Tibial artery (tissue), 4 donors: ENCODE measurements around the gene DNM3.

Experiments
- DNase-seq, 2 donors: peaks; one replicate each; pipeline ENCODE4 v3.0.0-alpha.2; 2019
- H3K27ac ChIP-seq, 2 donors: fragments of 200-600 bp; sonication (generic) in 1 of 2; 1 replicate in 1 of 2; 2 replicates in 1 of 2; pipeline ENCODE4 v1.5.1; 2018 to 2019; ENCODE audit warnings: mild to moderate bottlenecking in 1 of 2
- H3K27me3 ChIP-seq, 2 donors: fragments of 200-600 bp; sonication (generic) in 1 of 2; one replicate each; pipeline versions ENCODE4 v1.5.1 to v1.6.0; 2016 to 2019
- H3K36me3 ChIP-seq, 3 donors: fragments of 200-600 bp; sonication (generic) in 2 of 3; one replicate each; pipeline ENCODE4 v1.5.1; 2016 to 2019; ENCODE audit warnings: mild to moderate bottlenecking in 2 of 3
- H3K4me1 ChIP-seq, 4 donors: fragments of 200-600 bp; sonication (generic) in 2 of 4; 1 replicate in 3 of 4; 2 replicates in 1 of 4; pipeline ENCODE4 v1.5.1; 2016 to 2019
- H3K4me3 ChIP-seq, 2 donors: fragments of 200-600 bp; sonication (generic) in 1 of 2; 1 replicate in 1 of 2; 2 replicates in 1 of 2; pipeline ENCODE4 v1.5.1; 2018 to 2019; ENCODE audit warnings: mild to moderate bottlenecking in 2 of 2
- H3K9me3 ChIP-seq, 3 donors: fragments of 200-600 bp; sonication (generic) in 1 of 3; one replicate each; pipeline ENCODE4 v1.5.1; 2016 to 2019
- intact Hi-C: fragments of 100-400 bp; cut with DNase I; formaldehyde crosslinking; loops from one replicate; pipeline ENCODE4 v1.15.0; 2023; ENCODE audit warnings: low total_unique reads
- TF ChIP-seq, protein P1 (sequence below), 2 experiments: fragments of 200-600 bp in 1 of 2; fragments of 450-650 bp in 1 of 2; IDR thresholded peaks; one replicate each; pipeline ENCODE4 v1.5.1; 2017 to 2019; ENCODE audit warnings: antibody characterized with exemption in 2 of 2, mild to moderate bottlenecking in 1 of 2, moderate library complexity in 1 of 2

DNM3 gene

DNA sequence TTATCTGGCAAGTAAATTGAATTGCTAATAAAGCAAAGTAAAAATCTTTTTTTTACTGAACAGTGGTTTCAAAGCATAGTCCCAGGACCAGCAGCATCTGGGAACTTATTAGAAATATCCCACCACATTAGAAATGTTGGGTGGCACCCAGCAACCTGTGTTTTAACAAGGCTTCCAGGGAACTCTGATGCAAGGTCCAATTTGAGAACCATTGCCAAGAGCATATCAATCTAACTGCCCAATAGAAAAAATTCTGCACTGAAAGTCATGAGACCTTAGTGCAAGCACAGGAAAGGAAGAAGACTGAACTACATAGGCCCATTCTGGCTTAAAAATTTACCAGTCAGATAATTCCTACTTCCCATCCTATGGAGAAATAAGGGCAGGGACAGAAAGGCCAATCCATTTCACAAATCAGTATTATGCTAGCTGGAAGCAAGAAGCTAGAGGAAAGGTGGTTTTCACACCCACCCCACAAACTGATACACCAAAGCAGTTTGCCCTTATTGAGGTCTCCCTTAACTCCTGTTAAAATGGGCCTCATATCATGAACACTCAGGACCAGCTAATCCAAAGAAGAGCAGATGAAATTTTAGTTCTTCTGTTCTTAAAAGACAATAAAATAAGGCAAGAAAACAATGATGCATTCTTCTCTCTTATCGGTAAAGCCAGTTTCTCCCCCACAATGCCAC is 561.7 kb downstream of the DNM3 start:
- DNase-seq, result no peak
- TF ChIP-seq, protein P1, sequence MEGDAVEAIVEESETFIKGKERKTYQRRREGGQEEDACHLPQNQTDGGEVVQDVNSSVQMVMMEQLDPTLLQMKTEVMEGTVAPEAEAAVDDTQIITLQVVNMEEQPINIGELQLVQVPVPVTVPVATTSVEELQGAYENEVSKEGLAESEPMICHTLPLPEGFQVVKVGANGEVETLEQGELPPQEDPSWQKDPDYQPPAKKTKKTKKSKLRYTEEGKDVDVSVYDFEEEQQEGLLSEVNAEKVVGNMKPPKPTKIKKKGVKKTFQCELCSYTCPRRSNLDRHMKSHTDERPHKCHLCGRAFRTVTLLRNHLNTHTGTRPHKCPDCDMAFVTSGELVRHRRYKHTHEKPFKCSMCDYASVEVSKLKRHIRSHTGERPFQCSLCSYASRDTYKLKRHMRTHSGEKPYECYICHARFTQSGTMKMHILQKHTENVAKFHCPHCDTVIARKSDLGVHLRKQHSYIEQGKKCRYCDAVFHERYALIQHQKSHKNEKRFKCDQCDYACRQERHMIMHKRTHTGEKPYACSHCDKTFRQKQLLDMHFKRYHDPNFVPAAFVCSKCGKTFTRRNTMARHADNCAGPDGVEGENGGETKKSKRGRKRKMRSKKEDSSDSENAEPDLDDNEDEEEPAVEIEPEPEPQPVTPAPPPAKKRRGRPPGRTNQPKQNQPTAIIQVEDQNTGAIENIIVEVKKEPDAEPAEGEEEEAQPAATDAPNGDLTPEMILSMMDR (IDR thresholded peaks at IDR 0.05), result no peak
- Histone ChIP-seq H3K27me3 (no peaks in the 10 kb centered on the region), H3K36me3 (no peaks in the 10 kb centered on the region), H3K4me3 (no peak overlapping the region), H3K27ac (no peak overlapping the region), H3K9me3 (no peaks in the 10 kb centered on the region), H3K4me1 (peaks cover 0 to 53% (median 27%) of the 10 kb centered on the region in 4 donors)
- intact Hi-C loops, result loop anchor here (5.0 kb wide), 1 partner anchor 311 kb away; no protein-coding TSS in a partner anchor

DNA sequence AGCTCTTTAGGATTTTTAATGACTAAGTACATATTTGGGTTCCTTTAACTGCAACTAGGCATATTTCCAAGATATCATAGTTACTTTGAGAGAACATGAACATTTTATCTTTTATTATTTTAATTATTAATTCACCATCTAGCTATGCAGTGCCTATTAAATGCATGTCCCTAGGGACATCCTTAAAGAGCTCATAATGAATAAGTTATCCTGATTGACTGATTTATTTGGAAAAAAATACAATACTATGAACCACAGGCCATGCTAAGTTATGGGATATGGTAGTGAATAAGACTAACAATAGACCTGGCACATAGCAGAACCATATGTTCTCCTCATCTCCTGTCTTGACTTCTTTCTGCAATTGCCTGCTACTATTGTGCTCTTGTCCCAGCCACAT is 562.8 kb downstream of the DNM3 start:
- Histone ChIP-seq H3K9me3 (no peaks in the 10 kb centered on the region), H3K36me3 (no peaks in the 10 kb centered on the region), H3K4me3 (no peak overlapping the region), H3K27me3 (no peaks in the 10 kb centered on the region), H3K27ac (no peak overlapping the region), H3K4me1 (peaks cover 0 to 47% (median 20%) of the 10 kb centered on the region in 4 donors)
- TF ChIP-seq, protein P1 (IDR thresholded peaks at IDR 0.05), result no peak
- intact Hi-C loops, result loop anchor here (5.0 kb wide), 1 partner anchor 312 kb away; no protein-coding TSS in a partner anchor
- DNase-seq, result no peak

DNA sequence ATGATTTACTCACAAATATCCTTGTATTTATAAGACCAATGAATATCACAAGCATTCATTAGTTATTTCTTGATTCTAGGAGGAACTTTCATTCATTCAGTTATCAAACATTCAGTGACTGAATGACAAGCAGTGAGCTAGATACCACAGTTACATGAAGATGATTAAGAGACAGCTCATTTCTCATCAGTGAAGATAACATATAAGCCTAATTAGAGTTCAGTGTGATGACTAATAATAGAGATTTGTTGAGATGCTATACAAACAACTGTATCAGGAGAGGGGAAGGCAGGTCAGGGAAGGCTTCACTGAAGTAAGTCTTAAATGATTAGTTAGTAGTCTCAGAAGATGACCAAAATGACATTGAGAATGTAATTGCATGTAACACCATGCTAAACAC is 564.6 kb downstream of the DNM3 start:
- H3K4me1 ChIP-seq, result peaks cover 0 to 37% (median 7%) of the 10 kb centered on the region in 4 donors
- H3K36me3 ChIP-seq, result no peaks in the 10 kb centered on the region
- no peak overlapping the region for H3K27ac ChIP-seq
- no peaks in the 10 kb centered on the region for H3K27me3 ChIP-seq
- no peak for DNase-seq
- TF ChIP-seq, protein P1 (IDR thresholded peaks at IDR 0.05), result no peak
- H3K4me3 ChIP-seq, result no peak overlapping the region
- intact Hi-C loops, result no loop called here
- no peaks in the 10 kb centered on the region for H3K9me3 ChIP-seq

DNA sequence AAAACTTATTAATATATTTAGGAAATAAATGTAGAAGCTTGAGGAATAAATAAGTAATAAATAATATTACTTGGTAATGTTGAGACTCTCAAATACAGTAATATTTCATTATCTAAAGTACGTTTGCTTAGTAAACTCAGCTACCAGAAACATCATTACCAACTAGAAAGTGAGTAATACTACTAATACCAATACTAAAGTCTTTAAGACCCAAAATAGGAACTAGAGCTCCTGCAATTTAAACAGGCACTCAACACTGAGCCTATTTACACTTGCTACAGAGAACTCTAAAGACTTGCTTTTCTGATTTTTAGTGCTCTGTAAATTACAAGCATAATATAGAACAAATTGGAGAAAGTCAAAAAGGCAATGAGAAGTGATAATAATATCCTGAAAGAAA is 565.7 kb downstream of the DNM3 start:
- no peaks in the 10 kb centered on the region for H3K27me3 ChIP-seq
- no peak overlapping the region for H3K27ac ChIP-seq
- DNase-seq, result no peak
- no peak overlapping the region for H3K4me3 ChIP-seq
- no peaks in the 10 kb centered on the region for H3K9me3 ChIP-seq
- TF ChIP-seq, protein P1 (IDR thresholded peaks at IDR 0.05), result no peak
- intact Hi-C loops, result no loop called here
- H3K36me3 ChIP-seq, result no peaks in the 10 kb centered on the region
- H3K4me1 ChIP-seq, result peaks cover 0 to 26% (median 6%) of the 10 kb centered on the region in 4 donors

DNA sequence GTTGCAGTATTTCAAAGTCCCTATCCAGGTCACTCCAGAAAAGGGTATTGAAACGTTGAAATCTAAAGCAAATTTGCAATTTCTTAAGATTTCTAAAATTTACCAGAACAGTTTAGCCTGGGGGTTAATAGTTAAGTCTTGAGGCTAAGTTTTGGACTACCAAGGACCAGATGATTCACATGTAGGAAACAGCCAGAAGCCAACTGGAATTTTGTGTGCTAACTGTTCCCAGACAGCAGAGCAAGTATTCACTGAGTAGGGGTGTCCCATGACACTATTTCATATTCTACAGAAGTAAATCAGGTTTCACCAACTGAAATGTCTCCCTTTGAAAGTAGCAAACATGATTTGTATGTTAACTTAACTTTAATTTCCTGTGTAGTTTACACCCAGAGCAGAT is 567.7 kb downstream of the DNM3 start:
- intact Hi-C loops, result no loop called here
- no peaks in the 10 kb centered on the region for H3K9me3 ChIP-seq
- TF ChIP-seq, protein P1 (IDR thresholded peaks at IDR 0.05), result no peak
- no peak overlapping the region for H3K27ac ChIP-seq
- H3K27me3 ChIP-seq, result no peaks in the 10 kb centered on the region
- no peak for DNase-seq
- no peak overlapping the region for H3K4me3 ChIP-seq
- H3K4me1 ChIP-seq, result peaks cover 0 to 11% (median 0%) of the 10 kb centered on the region in 4 donors
- no peaks in the 10 kb centered on the region for H3K36me3 ChIP-seq
